GM10266 (cell line): ENCODE data around the gene PDE4D.

Source experiments
- DNase-seq: peaks from one replicate; pipeline ENCODE4 v3.0.0; 2012; ENCODE audit errors: extremely low spot score
- CTCF ChIP-seq: IDR thresholded peaks from 2 replicates; pipeline ENCODE4 v1.5.1; 2012; ENCODE audit warnings: mild to moderate bottlenecking, low read depth; ENCODE audit not compliant: control insufficient read depth, insufficient read depth; ENCODE audit errors: missing control alignments

Gene PDE4D

GRCh38 chr5:59810041-59810440 lies 83.5 kb downstream of the PDE4D start:
- peak; percentile 92 for TF ChIP-seq CTCF
- DNase-seq = peak; percentile 54

- TF ChIP-seq CTCF = no peak
- DNase-seq = no peak
Observed at GRCh38 chr5:59807806-59808205, 85.7 kb downstream of the PDE4D start.

GRCh38 chr5:59800347-59800893 lies 93.1 kb downstream of the PDE4D start:
- TF ChIP-seq CTCF = no peak
- no peak for DNase-seq

GRCh38 chr5:59799668-59800346 lies 93.7 kb downstream of the PDE4D start:
- peak; percentile 20 for DNase-seq
- TF ChIP-seq CTCF = peak; percentile 70

GRCh38 chr5:59798862-59799667 lies 94.5 kb downstream of the PDE4D start:
- peak; percentile 29 for DNase-seq
- TF ChIP-seq CTCF = no peak

- no peak for TF ChIP-seq CTCF
Observed at GRCh38 chr5:59795141-59795540, 98.4 kb downstream of the PDE4D start.

More at GRCh38 chr5:59795141-59795540, 98.4 kb downstream of the PDE4D start:
- no peak for DNase-seq
